CD4-positive, alpha-beta T cell treated with Interleukin-17A for 1 hour (primary cell): ENCODE measurements around the gene TET2.

Experiments
- DNase-seq: peaks from one replicate; pipeline ENCODE4 v3.0.0-alpha.2; 2020

Gene TET2

DNA sequence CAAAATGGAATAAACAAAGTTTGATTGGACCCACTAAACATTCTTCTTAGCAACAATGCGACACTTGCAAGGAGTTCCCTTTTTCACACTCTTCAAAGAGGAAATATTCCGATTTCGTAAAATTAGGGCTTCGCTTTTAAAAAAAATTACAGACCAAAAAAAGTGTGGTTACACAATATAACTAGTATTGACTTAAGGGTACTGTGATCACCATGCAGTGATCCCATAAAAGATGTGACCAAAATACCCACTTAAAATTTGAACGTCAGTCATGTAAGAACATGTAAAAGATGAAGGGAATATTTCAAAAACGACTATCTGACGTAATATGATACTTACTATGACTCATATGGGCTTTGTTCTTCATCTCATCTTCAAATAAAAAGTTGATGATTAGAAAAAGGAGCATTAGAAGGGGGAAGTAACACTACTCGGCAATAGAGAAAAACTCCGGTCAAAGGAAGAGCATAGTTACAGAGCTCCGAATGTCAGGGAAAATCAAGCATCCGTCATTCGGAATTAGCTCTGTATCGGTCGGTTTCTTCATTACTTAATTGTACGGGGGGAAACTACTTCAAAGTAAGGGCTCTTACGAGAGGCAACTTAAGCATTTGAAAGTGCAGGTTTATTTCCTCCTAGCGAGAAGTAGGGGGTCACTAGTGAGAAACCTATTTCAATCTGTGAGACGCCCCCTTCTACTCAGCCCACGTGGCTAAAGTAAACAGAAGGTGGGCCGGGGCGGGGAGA lies 1.3 kb upstream of the TET2 start:
- DNase-seq: peak; percentile 31

DNA sequence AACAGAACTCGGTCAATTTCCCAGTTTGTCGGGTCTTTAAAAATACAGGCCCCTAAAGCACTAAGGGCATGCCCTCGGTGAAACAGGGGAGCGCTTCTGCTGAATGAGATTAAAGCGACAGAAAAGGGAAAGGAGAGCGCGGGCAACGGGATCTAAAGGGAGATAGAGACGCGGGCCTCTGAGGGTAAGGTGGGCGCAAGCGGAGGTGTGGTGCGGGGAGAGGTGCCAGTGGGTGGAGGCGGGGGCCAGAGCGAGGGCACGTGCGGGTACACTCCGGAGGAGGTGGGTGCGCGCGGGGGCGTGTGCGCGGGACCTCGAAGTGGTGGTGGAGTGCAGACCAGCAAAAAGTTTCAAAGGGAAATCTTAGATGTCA lies 787 bp upstream of the TET2 start:
- peak; percentile 23 for DNase-seq

DNA sequence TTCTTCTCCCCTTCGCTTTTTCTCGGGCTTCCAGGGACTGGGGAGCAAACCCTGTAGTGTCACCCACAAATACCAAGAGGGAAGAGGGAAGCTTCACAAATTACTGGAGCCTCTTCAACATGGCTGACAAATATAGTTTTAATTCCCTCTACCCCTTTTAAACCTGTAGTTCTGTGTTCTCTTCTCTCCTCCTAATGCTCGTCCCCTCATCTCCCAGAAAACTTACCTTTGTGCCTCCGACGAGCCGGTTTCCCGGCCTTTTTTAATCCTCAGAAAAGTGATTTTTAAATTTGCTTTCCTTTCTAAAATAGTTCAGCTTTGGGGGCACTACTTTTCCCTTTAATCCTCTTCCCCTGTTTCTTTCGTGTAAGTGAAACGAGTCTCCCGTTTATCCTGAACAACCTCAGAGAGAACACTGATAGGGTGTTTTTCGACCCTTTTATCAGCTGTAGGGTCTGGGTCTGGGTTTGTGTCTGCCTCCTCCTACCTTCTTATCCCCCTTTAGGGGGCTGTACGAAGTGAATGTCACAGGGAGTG lies 408 bp downstream of the TET2 start:
- DNase-seq: peak; percentile 7

DNA sequence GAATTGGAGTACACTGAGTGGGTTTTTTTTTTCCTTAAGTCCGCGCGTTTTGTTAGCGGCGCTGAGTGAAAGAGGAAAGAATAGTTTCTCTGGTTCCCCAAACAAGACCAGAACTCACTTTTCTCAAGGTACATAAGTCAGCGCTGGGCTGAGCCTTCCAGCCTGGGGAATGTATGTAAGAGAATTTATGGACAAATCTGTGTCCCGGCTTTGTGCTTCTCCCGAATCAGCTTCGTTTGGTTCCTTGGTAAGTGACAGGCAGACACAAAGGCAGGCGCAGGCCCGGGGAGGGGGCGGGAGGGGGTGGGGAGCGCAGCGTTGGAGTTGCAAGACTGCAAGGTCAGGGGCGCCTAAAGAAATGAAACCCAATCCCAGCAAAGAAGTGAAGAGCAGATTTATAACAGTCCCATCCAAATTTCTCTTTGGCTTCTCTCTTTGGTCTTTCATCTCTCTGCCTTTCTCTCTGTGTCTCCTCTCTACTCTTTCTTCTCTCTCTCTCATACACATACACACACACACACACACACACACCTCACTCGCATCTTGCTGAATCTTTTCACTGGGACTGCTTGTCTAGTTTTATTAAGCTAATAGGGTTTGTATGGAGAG lies 981 bp downstream of the TET2 start:
- peak; percentile 43 for DNase-seq

DNA sequence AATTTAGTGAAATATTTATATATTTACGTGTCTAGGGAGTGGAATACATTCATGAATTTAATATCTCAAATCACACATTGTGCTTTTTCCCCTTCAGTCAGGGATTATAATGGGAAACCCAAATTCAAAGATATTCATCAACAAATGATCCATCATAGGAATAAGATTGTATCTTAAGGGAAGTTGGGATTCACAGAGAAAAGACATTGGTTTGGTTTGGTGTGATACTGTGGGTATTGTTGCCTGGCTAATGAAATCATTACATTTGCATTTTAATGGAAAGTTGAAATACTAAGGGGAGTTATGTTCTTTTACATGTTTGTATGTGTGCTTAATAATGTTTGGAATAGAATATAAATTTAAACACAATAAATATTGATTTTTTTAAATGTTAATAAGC lies 1.7 kb downstream of the TET2 start:
- no peak for DNase-seq

DNA sequence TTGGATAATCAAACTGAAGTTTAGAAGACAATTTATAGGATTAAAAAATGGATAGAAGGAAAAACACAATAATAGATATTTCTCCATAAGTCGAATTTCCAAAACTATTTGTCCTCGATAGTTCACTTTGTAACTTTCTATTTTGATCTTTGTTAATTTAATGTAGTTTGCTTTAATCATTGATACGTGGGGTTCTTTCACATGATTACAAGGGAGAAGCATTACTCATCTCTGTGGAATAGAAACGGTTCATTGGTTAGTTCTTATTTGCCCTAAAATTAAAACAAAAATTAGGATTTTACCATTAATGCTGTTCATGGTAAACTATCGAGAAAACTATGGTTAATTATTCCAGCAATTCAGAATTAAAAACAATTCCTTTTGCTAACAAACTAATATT lies 2.1 kb downstream of the TET2 start:
- DNase-seq: no peak

DNA sequence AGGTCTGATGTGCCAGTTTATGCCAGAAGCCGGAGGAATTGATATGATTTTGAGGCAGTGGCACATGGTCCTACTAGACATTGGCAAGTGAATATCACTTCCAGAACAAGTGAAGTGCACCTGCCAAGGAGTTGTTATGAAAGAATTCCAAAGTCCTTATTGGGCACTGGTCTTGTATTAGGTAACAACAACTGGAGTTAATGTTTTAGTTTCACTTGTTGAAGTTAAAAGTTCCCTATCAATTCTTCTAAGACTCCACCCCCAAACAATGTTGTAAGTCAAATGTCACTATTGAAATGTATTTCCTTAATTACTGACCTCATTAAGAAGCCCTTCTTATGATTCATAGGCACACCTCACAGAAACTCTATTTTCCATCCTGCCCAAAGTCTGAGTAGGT lies 3.1 kb downstream of the TET2 start:
- peak; percentile 4 for DNase-seq

DNA sequence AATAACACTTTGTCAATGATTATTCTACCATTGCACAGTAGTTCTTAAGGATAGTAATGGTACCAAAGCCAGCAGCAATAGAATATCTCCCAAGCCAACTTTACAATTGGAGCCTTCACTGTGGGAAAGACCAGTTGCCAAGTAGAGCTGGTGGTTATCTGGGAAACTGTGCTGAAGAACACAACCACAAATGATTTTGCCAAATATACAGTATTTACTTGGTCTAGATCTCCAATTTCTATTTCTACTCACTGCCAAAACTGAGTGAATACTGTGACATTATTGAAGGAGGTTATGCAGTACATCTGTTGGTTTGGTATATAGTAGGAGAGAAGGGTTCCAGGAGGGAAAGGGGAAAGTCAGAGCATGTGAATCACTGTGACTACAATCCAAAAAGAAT lies 3.8 kb downstream of the TET2 start:
- no peak for DNase-seq

DNA sequence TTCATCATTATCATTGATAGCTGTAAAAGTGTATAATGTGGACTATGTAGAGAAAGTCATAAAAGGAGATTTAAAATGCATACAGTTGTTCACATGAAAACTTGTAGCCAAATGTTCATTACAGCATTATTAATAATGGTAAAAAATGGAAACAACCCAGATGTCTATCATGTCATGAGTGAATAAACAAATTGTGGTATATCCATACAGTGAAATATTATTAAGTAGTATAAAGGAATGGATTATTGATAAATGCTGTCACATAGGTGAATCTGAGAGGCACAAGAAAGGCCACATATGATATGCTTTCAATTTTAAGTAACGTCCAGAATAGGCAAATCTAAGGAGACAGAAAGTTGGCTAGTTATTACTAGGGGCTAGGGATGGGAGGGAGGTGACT lies 7.1 kb downstream of the TET2 start:
- DNase-seq: no peak

DNA sequence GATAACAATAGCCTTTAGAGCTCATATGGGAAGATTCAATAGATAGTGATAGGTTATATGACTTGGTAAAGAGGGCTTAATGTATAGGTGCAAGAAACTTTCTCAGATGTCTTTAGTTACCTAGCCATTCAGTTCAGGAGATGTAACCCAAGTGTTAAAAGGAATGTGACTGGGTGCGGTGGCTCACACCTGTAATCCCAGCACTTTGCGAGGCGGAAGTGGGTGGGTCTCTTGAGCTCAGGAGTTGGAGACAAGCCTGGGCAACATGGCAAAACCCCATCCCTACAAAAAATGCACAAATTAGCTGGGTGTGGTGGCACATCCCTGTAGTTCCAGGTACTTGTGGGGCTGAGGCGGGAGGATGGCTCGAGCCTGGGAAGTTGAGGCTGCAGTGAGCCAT lies 7.9 kb downstream of the TET2 start:
- DNase-seq: no peak

DNA sequence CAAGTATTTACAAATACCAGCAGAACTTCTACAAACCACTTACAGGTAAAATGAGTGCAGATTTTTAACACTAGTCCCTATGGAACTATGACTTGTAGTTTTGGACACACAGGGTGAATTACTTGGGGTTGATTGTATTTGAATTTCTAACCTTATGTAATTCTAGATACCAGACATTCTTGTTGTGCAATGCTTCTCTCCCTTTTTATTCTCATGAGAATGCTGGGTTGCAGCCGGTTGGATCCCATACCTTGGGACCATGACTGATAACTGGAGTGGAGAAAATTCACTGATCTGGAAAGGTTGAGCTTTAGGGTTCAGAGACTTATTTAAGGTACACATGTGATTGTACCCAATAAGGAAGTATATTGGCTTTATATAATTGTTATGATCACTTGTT lies 8.8 kb downstream of the TET2 start:
- no peak for DNase-seq

DNA sequence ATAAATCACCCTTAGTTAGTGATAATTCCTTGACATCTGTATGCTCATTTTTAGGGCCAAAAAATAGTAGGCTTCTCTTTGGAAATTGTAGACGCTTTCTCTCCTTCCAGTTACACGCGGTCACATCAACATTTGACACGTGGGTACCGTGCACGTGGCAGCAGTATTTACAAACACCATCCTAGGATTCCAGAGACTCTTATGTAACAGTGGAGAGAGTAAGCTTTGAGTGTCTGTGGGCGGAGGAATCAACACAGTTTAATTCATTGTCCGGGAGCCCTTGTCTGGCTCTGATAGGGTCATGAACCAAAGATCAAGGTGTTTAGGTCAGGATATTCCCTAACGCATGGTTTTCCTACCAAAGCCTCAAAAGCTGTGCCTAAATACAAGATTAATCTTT lies 12.2 kb downstream of the TET2 start:
- no peak for DNase-seq

DNA sequence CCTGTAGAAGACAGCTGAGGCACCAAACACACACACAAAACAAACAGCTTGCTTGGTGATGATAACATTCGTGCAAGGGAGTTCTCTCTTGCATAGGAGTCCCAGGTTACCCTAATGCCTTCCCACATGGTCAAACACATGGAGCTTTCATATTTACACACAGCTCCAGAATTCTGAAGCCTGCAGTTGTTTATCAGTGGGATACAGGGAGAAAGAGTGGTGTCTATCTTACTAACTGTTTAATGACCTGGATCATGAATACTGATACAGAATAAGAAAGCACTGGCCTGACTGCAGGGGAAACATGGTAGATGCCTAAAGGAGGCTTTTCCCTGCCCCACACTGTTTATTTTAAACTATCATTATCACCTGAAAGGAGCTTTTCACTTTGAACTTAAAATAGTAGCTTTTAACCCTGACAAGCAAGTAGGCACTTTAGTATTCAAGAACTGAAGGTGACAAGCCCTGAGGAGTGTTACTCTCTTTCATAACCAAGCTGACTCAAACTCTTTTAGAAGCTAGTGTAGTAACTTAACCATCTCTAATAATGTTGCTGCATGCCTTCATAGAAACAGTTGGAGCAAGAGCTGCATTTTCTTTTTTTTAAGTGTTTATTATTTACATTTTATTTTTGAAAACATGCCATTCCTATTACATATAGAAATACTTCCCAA lies 15.6 kb downstream of the TET2 start:
- DNase-seq: no peak

DNA sequence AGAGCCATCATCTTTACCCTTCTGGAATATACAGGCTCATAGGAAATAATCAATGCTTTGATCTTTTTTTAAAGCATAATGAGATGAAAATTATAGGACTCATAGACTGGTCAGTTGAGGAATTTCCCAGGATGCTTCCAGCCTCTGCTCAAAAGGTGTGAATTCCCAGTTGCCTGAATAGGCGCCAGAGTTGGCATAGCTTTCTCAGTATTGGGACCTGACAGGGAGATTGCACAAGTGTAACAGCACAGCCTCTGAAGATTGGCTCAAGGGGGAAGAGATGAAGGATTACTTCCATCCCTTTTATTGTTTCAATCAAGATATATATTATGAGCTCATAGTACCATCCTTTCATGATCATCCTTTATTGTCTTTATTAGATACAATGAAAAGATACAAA lies 17.9 kb downstream of the TET2 start:
- no peak for DNase-seq

DNA sequence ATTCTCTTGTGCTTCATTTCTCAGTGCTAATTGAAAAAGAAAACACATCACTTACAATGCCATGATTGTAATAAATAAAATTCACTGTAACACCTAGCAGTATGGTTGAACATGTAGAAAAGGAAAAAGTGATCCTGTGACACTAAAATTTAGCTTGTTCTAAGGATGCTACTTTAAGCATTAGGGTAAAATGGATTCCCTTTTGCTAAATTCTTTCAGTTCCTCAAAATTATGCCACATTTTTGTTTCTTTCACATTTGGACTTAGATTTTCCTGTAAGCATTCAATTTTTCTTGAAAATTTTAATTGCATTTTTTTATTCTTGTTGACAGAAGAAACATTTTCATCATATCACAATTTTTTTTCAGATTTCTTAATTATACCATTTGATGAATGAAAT lies 19.4 kb downstream of the TET2 start:
- no peak for DNase-seq

DNA sequence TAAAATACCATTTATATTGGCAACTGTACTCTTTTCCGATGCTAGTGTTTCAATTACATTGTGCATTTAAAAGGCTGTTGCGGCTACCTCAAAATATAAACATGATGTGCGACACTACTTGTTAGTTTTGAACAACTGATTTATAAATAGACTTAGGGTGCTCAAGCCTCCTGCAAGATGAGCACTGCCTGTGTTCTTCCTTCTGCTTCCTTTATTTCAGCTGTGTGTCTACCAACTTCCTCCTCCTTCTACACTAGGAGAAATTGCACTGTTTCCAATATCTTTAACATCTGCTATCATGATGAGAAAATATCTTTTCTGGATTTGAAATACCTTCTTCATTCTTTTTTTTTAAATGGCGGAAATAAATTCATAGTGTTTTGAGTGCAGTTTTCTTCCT lies 24.0 kb downstream of the TET2 start:
- no peak for DNase-seq

DNA sequence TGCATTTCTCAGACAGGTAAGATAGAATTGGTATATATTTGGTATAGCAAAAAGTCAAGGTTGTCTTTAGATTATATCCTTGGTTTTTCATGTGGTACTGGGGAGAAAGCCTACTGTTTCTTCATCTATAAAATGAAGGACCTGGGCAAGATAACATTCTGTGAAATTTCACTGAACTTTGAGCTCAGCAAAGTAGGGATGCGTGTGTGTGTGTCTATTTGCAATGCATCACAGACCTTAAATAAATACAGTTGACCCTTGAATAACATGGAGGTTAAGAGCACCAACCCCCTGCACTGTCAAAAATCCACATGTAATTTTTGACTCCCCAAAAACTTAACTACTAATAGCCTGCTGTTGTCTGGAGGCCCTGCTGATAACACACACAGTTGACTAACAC lies 25.2 kb downstream of the TET2 start:
- no peak for DNase-seq

DNA sequence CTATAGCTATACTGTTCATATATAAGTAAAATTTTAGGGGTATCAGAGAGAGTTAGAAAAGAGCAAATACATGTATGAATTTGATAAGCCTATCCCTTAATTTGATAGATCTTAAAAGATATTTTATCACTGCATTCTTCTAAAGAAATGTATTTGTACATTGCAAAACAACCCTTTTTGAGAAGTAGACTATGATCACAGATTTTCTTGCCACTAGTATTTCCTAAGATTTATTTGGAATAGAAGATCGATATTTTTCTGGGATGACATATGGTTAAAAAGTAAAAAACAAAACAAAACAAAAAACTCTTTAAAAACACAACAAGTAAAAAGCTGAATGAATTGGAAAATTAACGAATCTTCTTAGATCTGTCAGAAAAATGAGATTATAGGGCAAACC lies 27.4 kb downstream of the TET2 start:
- DNase-seq: no peak

DNA sequence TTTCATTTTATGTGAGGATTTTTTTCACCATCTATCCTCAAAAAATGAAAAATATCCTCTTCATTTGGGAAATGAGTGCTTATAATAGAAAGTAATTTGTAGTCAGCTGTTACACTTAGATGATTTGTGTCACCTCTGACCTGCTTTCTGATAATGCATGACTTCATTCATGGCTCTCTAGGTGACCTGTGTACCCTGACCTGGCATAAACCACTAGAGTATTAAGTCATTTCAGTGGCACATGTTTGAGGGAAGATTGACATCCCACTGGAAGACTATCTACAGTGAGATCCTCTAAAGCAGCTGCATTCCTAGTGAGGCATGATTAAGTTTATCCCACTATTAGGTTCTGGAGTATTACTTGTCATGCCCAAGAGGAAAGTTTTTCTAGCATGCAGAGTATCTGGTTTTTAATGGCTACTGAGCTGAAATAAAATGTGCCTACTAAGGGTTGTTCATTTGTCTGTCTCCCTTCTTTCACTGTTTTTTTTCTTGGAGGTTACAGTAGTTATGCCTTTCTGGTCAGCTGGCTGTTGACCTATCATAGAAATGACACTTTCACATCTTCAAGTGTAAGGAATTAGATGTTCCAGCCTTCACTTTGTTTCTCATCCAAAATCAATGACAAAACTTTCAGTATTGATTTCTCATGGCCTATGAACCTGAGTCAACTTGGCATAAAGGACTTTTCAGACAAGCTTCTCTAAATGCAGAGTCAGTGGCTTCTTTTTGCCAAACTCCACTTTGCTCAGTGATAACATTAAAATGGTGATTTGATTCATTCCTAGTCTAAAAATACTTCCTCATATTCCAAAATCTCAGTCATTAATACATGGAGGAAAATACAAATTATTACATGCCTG lies 33.1 kb downstream of the TET2 start:
- DNase-seq: no peak

DNA sequence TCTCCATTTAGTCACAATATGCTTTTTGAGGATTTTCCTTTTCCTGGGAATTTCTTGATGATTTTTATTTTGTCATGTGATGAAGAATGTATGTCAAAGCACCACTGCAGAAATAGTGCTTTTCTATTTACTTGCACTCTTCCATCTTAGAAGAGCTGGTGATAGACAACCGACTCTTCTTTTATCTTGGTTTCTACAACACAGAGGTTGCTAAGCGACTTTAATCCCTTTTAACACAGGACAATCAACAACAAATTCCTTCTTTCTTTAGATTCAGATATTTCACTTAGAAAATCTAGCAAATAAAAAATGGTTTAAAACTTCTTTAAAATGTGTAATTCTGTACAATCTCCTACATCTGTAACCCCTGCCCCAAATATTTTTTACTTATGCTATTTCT lies 34.6 kb downstream of the TET2 start:
- no peak for DNase-seq

DNA sequence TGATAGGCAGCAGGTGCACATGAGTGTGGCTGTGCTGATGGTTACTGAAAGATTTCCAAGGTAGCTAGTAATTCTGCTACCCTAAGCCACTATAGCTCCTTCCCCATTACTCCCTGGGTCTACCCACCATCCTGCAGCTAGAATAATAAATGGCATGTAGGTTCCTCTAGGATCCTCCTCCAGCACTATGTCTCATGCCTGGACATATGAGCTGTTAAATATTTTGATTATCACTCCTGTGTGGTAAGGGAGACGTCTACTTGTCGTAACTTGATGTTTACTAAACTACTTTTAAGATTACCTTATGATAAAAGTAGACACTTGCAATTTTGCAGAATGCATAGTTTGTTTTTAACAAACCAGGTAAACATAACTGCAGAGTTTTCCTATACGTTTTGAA lies 35.5 kb downstream of the TET2 start:
- DNase-seq: no peak

DNA sequence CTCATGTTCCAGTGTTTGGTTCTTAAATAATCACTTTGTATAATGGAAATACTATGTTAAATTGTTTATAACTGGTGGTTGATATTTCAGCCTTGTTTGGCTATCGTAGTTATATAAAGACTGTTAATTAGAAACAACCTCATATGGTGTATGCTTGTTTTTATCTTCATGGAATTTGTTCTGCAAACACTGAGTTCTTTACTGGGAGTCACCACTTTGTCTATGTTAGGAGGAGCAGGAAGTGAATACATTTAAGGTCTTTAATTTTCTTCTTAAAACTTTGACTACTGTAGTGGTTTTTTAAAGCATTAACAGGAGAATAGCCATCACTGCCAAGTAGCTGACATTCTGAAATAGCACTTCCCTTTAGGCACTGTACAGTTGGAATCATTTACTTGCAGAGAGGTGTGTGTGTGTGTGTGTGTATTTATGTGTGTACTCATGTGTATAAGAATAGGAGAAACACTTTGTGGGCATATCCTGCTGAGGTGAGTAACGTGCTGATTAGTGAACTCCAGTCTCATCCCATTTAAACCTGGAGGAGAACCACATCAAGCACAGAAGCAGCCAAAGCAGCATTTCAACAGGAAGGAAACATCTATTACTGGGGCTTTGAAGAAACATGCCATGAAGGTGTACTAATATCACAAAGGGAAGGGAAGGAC lies 37.8 kb downstream of the TET2 start:
- DNase-seq: no peak

DNA sequence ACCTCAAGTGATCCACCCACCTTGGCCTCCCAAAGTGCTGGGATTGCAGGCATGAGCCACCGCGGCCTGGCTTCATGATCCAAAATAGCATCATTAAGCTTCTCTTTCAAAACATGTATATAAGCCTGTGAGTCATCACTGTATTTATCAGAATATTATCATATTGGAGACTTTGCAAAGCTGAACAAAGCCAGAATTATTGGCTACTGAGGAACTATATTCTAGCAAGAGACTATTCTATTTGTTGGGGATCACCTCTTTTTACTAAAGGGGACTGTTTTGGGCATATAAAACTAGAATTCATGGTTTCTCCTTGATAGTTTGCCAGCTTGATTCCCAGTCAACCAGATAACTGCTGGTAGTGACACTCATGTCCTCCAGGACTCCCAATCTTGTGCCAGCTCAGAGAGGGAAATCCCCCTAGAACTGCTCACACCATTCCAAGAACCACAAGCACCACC lies 40.1 kb downstream of the TET2 start:
- DNase-seq: no peak
